ENCODE data around the gene WDR82. TPM values are rescaled to one million over a fixed set of nuclear protein-coding genes. Genes with fewer than 3 reads are reported as not detected.

WDR82 gene
- total and polyA plus RNA-seq, 10 of the 15 experiments (the other 5 are each of a cell fraction or from before 2014, with no cell fraction given) = 10.1 to 82.4 (median 48.7) TPM

DNA sequence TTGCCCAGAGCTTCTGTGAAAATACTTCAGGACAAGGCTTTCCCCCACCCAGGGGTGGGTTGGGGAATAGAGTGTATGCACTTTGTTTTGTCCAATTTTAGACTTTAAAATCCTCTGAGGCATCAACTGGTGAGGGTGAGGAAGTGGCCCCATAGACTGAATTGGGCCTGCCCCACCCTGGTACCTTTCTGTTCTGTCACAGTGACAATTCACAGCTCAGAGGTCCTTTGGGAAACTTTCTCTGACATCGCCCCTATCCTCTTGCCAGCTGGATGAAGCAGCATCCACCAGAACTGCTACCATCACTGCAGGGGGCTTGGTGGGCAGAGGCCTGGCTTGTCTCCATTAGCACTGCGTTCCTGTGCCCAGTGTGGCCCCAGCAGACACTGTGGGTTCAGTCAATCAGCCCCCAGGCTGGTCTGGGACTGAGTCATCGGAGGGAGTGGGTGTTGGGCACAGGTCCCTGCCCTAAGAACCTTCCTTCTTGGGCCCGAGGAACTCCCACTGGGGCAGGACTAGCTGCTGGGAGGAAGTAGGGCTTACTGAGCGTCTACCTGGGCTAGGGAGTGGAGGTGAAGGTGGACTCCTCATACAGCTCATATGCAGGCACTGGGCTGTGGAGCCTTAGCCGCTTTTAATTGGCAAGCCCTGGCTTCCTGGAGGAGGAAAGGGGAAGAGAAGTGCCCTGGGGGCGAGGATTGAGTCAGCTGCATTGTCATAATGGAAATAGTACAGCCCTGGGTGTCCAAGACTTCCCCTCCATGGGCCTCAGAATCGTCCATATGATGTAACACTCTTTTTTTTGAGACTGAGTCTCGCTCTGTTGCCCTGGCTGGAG is 34.4 kb downstream of the WDR82 start (continued):
- TF ChIP-seq HDAC6 (IDR thresholded peaks at IDR 0.05; ENCODE audit: unreplicated experiment) (no peak), CEBPB (IDR thresholded peaks at IDR 0.05; ENCODE audit: borderline replicate concordance in 1 of 2, low read depth in 2 of 2, low read length in 2 of 2) (no peak), FOS (IDR thresholded peaks at IDR 0.05; ENCODE audit: borderline replicate concordance, extremely low read depth, insufficient read length) (no peak), BCL11A (IDR thresholded peaks at IDR 0.05; ENCODE audit: low read depth, low read length) (peak; percentile 96), IRF4 (IDR thresholded peaks at IDR 0.05; ENCODE audit: low read depth, low read length) (peak; percentile 92), EP300 (IDR thresholded peaks at IDR 0.05; ENCODE audit: borderline replicate concordance in 1 of 2, control insufficient read depth in 1 of 2, low read depth in 2 of 2, low read length in 2 of 2) (peak in 1 of 2 experiments; percentile 70; a peak in 1 of 4 replicates), POU2F2 (IDR thresholded peaks at IDR 0.05; ENCODE audit: borderline replicate concordance, low read depth, low read length) (no peak), TCF3 (IDR thresholded peaks at IDR 0.05; ENCODE audit: borderline replicate concordance, insufficient read depth, low read depth, low read length) (0 out of 2 replicates have a peak, but pooled peaks have one; percentile 33), MTA2 (IDR thresholded peaks at IDR 0.05; ENCODE audit: low read depth) (peak; percentile 85), ASH2L (IDR thresholded peaks at IDR 0.05; ENCODE audit: borderline replicate concordance, low read depth) (no peak), ZBED1 (IDR thresholded peaks at IDR 0.05; ENCODE audit: borderline replicate concordance) (peak; percentile 82), STAT1 (conservative IDR thresholded peaks at IDR 0.05) (no peak), NFYA (IDR thresholded peaks at IDR 0.05; ENCODE audit: borderline replicate concordance, low read depth, low read length) (no peak), RAD51 (IDR thresholded peaks at IDR 0.05) (no peak), IKZF1 (conservative IDR thresholded peaks at IDR 0.05) (peak; percentile 93), TARDBP (IDR thresholded peaks at IDR 0.05; ENCODE audit: borderline replicate concordance) (no peak), SUZ12 (IDR thresholded peaks at IDR 0.05; ENCODE audit: unreplicated experiment) (no peak), KAT2A (conservative IDR thresholded peaks at IDR 0.05; ENCODE audit: control insufficient read depth, low read depth, low read length) (no peak)
- TF ChIP-seq, protein P1, sequence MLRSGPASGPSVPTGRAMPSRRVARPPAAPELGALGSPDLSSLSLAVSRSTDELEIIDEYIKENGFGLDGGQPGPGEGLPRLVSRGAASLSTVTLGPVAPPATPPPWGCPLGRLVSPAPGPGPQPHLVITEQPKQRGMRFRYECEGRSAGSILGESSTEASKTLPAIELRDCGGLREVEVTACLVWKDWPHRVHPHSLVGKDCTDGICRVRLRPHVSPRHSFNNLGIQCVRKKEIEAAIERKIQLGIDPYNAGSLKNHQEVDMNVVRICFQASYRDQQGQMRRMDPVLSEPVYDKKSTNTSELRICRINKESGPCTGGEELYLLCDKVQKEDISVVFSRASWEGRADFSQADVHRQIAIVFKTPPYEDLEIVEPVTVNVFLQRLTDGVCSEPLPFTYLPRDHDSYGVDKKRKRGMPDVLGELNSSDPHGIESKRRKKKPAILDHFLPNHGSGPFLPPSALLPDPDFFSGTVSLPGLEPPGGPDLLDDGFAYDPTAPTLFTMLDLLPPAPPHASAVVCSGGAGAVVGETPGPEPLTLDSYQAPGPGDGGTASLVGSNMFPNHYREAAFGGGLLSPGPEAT (IDR thresholded peaks at IDR 0.05; ENCODE audit: low read depth) = peak; percentile 63
- TF ChIP-seq, protein P2, sequence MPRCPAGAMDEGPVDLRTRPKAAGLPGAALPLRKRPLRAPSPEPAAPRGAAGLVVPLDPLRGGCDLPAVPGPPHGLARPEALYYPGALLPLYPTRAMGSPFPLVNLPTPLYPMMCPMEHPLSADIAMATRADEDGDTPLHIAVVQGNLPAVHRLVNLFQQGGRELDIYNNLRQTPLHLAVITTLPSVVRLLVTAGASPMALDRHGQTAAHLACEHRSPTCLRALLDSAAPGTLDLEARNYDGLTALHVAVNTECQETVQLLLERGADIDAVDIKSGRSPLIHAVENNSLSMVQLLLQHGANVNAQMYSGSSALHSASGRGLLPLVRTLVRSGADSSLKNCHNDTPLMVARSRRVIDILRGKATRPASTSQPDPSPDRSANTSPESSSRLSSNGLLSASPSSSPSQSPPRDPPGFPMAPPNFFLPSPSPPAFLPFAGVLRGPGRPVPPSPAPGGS (IDR thresholded peaks at IDR 0.05; ENCODE audit: borderline replicate concordance, insufficient read depth, low read depth, low read length, poor library complexity, severe bottlenecking) = peak; percentile 55
- TF ChIP-seq, protein P3, sequence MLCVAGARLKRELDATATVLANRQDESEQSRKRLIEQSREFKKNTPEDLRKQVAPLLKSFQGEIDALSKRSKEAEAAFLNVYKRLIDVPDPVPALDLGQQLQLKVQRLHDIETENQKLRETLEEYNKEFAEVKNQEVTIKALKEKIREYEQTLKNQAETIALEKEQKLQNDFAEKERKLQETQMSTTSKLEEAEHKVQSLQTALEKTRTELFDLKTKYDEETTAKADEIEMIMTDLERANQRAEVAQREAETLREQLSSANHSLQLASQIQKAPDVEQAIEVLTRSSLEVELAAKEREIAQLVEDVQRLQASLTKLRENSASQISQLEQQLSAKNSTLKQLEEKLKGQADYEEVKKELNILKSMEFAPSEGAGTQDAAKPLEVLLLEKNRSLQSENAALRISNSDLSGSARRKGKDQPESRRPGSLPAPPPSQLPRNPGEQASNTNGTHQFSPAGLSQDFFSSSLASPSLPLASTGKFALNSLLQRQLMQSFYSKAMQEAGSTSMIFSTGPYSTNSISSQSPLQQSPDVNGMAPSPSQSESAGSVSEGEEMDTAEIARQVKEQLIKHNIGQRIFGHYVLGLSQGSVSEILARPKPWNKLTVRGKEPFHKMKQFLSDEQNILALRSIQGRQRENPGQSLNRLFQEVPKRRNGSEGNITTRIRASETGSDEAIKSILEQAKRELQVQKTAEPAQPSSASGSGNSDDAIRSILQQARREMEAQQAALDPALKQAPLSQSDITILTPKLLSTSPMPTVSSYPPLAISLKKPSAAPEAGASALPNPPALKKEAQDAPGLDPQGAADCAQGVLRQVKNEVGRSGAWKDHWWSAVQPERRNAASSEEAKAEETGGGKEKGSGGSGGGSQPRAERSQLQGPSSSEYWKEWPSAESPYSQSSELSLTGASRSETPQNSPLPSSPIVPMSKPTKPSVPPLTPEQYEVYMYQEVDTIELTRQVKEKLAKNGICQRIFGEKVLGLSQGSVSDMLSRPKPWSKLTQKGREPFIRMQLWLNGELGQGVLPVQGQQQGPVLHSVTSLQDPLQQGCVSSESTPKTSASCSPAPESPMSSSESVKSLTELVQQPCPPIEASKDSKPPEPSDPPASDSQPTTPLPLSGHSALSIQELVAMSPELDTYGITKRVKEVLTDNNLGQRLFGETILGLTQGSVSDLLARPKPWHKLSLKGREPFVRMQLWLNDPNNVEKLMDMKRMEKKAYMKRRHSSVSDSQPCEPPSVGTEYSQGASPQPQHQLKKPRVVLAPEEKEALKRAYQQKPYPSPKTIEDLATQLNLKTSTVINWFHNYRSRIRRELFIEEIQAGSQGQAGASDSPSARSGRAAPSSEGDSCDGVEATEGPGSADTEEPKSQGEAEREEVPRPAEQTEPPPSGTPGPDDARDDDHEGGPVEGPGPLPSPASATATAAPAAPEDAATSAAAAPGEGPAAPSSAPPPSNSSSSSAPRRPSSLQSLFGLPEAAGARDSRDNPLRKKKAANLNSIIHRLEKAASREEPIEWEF (IDR thresholded peaks at IDR 0.05; ENCODE audit: insufficient replicate concordance, low read depth, low read length) = no peak
